Calu3 (cell line): ENCODE data around the gene C3orf18. TPM values are rescaled to one million over a fixed set of nuclear protein-coding genes. Genes with fewer than 3 reads are reported as not detected.
"Not testable (repeated sequence)": the region's sequence is repeated elsewhere in the genome, so short reads cannot be mapped to it uniquely, and the experiment has no call there.

Source experiments
- BruUV-seq: library from RNA; stranded (reverse); fragments of 400-500 nt; replicated peaks from 2 replicates; lab custom pipeline; 2021; lab: Mats Ljungman, UMichigan
- CTCF ChIA-PET: fragments of 300-600 bp; sonication (Branson Sonifier 250); formaldehyde crosslinking; loops from one replicate; lab custom pipeline; 2022; ENCODE audit warnings: antibody characterized with exemption; lab: Charles Lee
- DNase-seq: peaks from one replicate; pipeline ENCODE4 v3.0.0; 2022
- H3K27ac Mint-ChIP-seq: one replicate; pipeline ENCODE4 v1.8.0; 2022; ENCODE audit warnings: mixed read lengths; ENCODE audit not compliant: unreplicated experiment
- H3K27me3 Mint-ChIP-seq: one replicate; pipeline ENCODE4 v1.8.0; 2022; ENCODE audit warnings: mixed read lengths; ENCODE audit not compliant: unreplicated experiment
- H3K36me3 Mint-ChIP-seq: one replicate; pipeline ENCODE4 v1.8.0; 2022; ENCODE audit warnings: mild to moderate bottlenecking, moderate library complexity, mixed read lengths; ENCODE audit not compliant: insufficient read depth, unreplicated experiment
- H3K4me1 Mint-ChIP-seq: one replicate; pipeline ENCODE4 v1.8.0; 2022; ENCODE audit warnings: mild to moderate bottlenecking, low read depth, mixed read lengths; ENCODE audit not compliant: unreplicated experiment
- H3K4me3 Mint-ChIP-seq: one replicate; pipeline ENCODE4 v1.8.0; 2022; ENCODE audit warnings: mild to moderate bottlenecking, low read depth, moderate library complexity, mixed read lengths; ENCODE audit not compliant: unreplicated experiment
- H3K9me3 Mint-ChIP-seq: one replicate; pipeline ENCODE4 v1.8.0; 2022; ENCODE audit warnings: low read depth, mixed read lengths; ENCODE audit not compliant: unreplicated experiment
- CTCF ChIP-seq: fragments of 200-600 bp; IDR thresholded peaks from one replicate; pipeline ENCODE4 v1.8.0; 2022; ENCODE audit warnings: antibody characterized with exemption; ENCODE audit not compliant: unreplicated experiment
- intact Hi-C: fragments of 100-400 bp; cut with micrococcal nuclease; formaldehyde crosslinking; loops from one replicate; pipeline ENCODE4 v1.10.0; 2022; ENCODE audit not compliant: unreplicated experiment
- total RNA-seq: library from RNA; stranded (reverse); gene quantifications from 2 replicates; pipeline ENCODE4 v1.2.3, GENCODE V29; 2022

The C3orf18 gene
- total RNA-seq, 1 experiment from 2014 or later = 2.7 TPM

- CTCF ChIA-PET = interaction anchor here (0.6 to 1.3 kb wide), 3 partner anchors 25 to 98 kb away, joined by 4 to 5 read pairs (median 4); no protein-coding TSS in a partner anchor
- no peaks in the 10 kb centered on the region for H3K9me3 Mint-ChIP-seq
- no peaks in the 10 kb centered on the region for H3K4me1 Mint-ChIP-seq
- H3K27me3 Mint-ChIP-seq = peaks cover 100% of the 10 kb centered on the region
- TF ChIP-seq CTCF = no peak
- BruUV-seq = no TSS peak
- DNase-seq = no peak
- intact Hi-C loops = loop anchor here (2.0 kb wide), 1 partner anchor 25 kb away; no protein-coding TSS in a partner anchor
- H3K4me3 Mint-ChIP-seq = no peak overlapping the region
- no peak overlapping the region for H3K27ac Mint-ChIP-seq
- H3K36me3 Mint-ChIP-seq = no peaks in the 10 kb centered on the region
Observed at GRCh38 chr3:50517721-50518206, 49.8 kb downstream of the C3orf18 start.

- no peak for TF ChIP-seq CTCF
- Mint-ChIP-seq H3K9me3 (no peaks in the 10 kb centered on the region), H3K4me3 (no peak overlapping the region), H3K36me3 (no peaks in the 10 kb centered on the region), H3K27ac (no peak overlapping the region), H3K4me1 (no peaks in the 10 kb centered on the region), H3K27me3 (peaks cover 100% of the 10 kb centered on the region)
- DNase-seq = no peak
- intact Hi-C loops = no loop called here
- no TSS peak for BruUV-seq
- CTCF ChIA-PET = interaction anchor here (1.3 kb wide), 1 partner anchor 26 kb away, joined by 5 read pairs; no protein-coding TSS in a partner anchor
Observed at GRCh38 chr3:50516440-50516871, 51.1 kb downstream of the C3orf18 start.

- Mint-ChIP-seq H3K27me3 (peaks cover 100% of the 10 kb centered on the region), H3K27ac (no peak overlapping the region), H3K4me3 (no peak overlapping the region), H3K9me3 (no peaks in the 10 kb centered on the region), H3K4me1 (no peaks in the 10 kb centered on the region), H3K36me3 (no peaks in the 10 kb centered on the region)
- no TSS peak for BruUV-seq
- intact Hi-C loops = no loop called here
- TF ChIP-seq CTCF = no peak
- CTCF ChIA-PET = no interaction called here
- no peak for DNase-seq
Observed at GRCh38 chr3:50515565-50516439, 51.7 kb downstream of the C3orf18 start.

GRCh38 chr3:50512908-50513307, 54.6 kb downstream of the C3orf18 start:
- H3K4me3 Mint-ChIP-seq, H3K4me1 Mint-ChIP-seq, CTCF ChIA-PET, intact Hi-C loops, BruUV-seq, H3K27ac Mint-ChIP-seq, DNase-seq, H3K36me3 Mint-ChIP-seq, H3K9me3 Mint-ChIP-seq: not testable (repeated sequence)
- peaks cover 100% of the 10 kb centered on the region for H3K27me3 Mint-ChIP-seq
